HG03439 (cell line): ENCODE results near the gene RPL22L1.
"Not testable (repeated sequence)": the region's sequence is repeated elsewhere in the genome, so short reads cannot be mapped to it uniquely, and the experiment has no call there.

Experiments used
- ATAC-seq: cut with Tn5 transposase; IDR thresholded peaks from one replicate; pipeline ENCODE4 v1.9.1; 2021; ENCODE audit warnings: mild to moderate bottlenecking, moderate library complexity; ENCODE audit not compliant: unreplicated experiment

The RPL22L1 gene

GRCh38 chr3:170836491-170836890, 33.5 kb downstream of the RPL22L1 start:
- ATAC-seq: no peak

DNA sequence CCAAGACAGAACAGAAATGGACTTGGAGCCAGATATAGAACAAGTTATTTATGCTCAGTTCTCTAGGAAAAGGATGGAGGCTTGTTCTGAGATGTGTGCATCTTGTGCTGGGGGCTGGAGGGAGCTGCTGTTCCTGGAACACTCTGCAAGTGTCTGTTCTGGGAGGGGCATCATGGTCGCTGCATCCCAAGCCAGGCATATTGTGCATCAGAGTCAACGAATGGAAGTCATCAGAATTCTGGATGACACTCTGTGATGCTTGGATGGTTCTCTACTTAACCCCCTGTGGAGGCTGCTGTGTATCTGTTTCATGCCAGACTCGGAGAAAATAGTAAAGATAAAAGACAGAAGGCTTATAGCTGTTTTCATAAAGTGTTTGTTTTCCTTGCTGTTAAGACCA, 34.7 kb downstream of the RPL22L1 start:
- ATAC-seq: no peak

GRCh38 chr3:170830580-170830979, 39.4 kb downstream of the RPL22L1 start:
- ATAC-seq: no peak

GRCh38 chr3:170829546-170830272, 40.3 kb downstream of the RPL22L1 start:
- no peak for ATAC-seq

DNA sequence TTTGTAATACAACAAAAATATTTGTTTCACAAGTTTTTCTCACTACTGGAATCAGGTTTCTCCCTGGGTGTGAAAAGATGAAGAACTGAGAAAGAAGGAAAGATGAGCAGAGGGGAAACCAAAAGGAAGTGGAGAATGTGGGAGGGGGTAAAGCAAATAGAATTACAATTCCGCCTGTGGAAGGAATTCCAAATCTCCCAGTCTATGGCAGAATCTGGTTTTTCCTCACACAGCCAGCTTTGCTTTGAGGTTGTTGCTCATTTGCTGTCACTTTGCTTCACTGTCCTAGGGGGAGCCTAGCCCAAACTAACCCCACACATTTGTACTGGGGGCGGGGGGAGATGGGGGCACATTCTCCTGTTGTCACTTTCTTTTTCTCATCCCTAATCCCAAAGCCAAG, 43.9 kb downstream of the RPL22L1 start:
- no peak for ATAC-seq

DNA sequence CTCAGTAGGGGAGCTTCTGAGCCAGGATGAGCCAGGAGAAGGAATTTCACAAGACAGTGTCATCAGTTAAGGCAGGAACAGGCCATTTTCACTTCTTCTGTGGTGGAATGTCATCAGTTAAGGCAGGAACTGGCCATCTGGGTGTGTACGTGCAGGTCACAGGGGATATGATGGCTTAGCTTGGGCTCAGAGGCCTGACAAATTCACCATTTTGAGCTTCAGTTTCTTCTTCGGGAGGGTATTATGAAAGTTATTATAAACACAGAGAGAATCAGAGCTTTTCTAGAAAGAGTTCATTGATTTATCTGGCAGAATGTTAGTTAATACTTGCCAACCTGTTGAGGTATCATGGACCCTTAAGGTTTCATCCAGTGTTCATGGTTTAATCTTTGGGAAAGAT, 46.4 kb downstream of the RPL22L1 start:
- not testable (repeated sequence) for ATAC-seq

DNA sequence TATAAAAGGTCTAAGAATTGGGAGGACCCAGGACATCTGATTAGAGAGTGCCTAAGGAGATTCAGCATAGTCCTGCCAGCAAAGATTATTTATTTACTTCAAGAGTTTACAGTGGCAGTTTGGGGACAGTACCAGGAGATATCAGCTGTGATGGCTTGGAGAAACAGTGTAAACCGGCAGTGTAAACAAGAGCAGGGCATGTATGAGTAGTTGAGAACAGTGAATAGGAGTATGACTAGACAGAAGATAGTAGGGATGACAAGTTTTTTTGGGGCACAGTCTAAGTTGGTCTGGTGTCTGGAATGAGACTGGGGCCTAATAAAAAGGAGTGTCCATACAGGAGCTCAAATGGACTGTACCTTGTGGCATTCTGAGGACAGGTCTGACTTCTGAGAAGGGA, 51.7 kb downstream of the RPL22L1 start:
- ATAC-seq: not testable (repeated sequence)

GRCh38 chr3:170817471-170817870, 52.5 kb downstream of the RPL22L1 start:
- not testable (repeated sequence) for ATAC-seq

DNA sequence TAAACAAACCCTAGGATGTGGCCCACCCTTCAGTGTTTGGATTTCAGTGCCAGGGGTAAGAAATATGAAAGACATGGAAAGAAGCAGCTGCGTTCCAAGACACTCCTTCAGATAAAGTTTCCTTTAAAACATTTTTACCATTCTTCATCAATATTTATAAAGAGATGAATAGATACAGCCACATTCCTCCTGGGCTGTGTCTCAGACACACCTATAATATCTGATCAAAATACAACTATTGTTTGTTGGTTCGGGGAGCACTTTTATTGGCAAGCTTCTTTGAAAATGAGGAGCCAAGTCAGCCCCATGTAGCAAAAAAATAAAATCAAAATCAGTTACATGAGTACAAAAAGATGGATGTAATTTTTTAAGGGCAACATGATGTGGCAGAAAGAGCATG, 53.2 kb downstream of the RPL22L1 start:
- no peak for ATAC-seq

- no peak for ATAC-seq
These were observed 53.7 kb downstream of the RPL22L1 start for GRCh38 chr3:170816341-170816740.

DNA sequence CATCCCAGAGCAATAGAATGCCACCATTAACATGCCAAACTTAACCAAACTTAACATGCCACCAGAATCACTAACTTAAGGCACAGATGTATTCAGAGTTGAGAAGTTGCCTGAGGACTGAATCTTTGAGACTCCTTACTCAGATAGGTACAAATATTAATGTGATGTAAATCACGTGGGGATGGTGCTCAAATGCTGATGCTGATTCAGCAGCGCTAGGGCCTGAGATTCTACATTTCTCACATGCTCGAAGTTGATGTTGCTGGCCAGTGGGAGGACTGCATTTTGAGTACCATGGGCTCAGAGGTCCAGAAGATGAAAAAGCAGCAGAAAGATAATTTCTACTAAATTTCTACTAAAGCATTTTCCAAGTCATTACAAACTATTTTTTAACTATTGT, 54.1 kb downstream of the RPL22L1 start:
- no peak for ATAC-seq

DNA sequence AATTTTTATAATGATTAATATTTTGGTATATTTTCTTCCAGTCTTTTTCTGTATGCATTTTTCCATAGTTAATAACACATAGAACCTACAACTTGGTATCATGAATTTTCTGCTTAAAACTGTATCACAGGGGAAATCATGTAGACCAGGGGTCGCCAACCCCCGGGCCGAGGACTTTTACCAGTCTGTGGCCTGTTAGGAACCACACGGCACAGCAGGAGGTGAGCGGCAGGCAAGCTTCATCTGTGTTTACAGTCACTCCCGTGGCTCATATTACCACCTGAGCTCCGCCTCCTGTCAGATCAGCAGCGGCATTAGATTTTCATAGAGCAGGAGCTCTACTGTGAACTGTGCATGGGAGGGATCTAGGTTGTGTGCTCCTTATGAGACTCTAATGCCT, 54.7 kb downstream of the RPL22L1 start:
- no peak for ATAC-seq
